HepG2 (cell line): Measurements from ENCODE around the gene HOXD4. TPM values are rescaled to one million over a fixed set of nuclear protein-coding genes. Genes with fewer than 3 reads are reported as not detected.

ENCODE experiments used
- ATAC-seq: fragments of 200-7000 bp; cut with Tn5 transposase; 3 replicates; pipeline ENCODE4 v1.9.1; 2020; ENCODE audit warnings: mild to moderate bottlenecking, moderate library complexity
- BruUV-seq: library from RNA; stranded (reverse); fragments of 400-500 nt; replicated peaks from 2 replicates; lab custom pipeline; 2021; lab: Mats Ljungman, UMichigan
- CTCF ChIA-PET: fragments of 300-600 bp; formaldehyde crosslinking; extraction: SDS; loops from one replicate; lab custom pipeline; 2021; ENCODE audit warnings: low total read pairs, inconsistent platforms, low intra/inter-chr PET ratio; lab: Yijun Ruan, JAX
- POLR2A ChIA-PET: fragments of 350-600 bp; sonication (Branson Sonifier 250); formaldehyde crosslinking; loops from one replicate; lab custom pipeline; 2020; ENCODE audit warnings: antibody characterized with exemption, inconsistent platforms; lab: Yijun Ruan, JAX
- DNase-seq: peaks from one replicate; pipeline ENCODE4 v3.0.0-alpha.2; 2015; ENCODE audit warnings: low spot score
- FAIRE-seq: peaks from 3 replicates; lab custom pipeline; 2011; peaks lifted over from hg19 to GRCh38; lab: Jason Lieb, UNC
- H2AFZ ChIP-seq: one replicate; pipeline ENCODE4 v1.6.1; 2011; ENCODE audit warnings: low read length, inconsistent platforms
- H3K27ac ChIP-seq: fragments of 300-600 bp; 3 replicates; pipeline ENCODE4 v1.8.0; 2011; ENCODE audit warnings: mixed run types, mild to moderate bottlenecking, mixed read lengths, low read length, inconsistent platforms; ENCODE audit not compliant: insufficient read depth; ENCODE audit errors: extremely low read length
- H3K27me3 ChIP-seq, 2 experiments: fragments of 200-600 bp in 1 of 2; 2 replicates in 1 of 2; 3 replicates in 1 of 2; pipeline versions ENCODE4 v1.6.0 to v1.8.0; 2011; ENCODE audit warnings: low read length in 2 of 2, mild to moderate bottlenecking in 2 of 2, moderate library complexity in 2 of 2, inconsistent platforms in 1 of 2; ENCODE audit not compliant: insufficient read depth in 2 of 2, control insufficient read depth in 1 of 2
- H3K36me3 ChIP-seq, 2 experiments: fragments of 200-600 bp in 1 of 2; replicated peaks in 1 of 2; 2 replicates in 1 of 2; 3 replicates in 1 of 2; pipeline versions ENCODE4 v1.5.1 to v1.8.0; 2011; ENCODE audit warnings: low read length in 2 of 2, inconsistent platforms in 1 of 2; ENCODE audit not compliant: insufficient read depth in 2 of 2, control insufficient read depth in 1 of 2
- H3K4me1 ChIP-seq: 2 replicates; pipeline ENCODE4 v1.5.1; 2012; ENCODE audit warnings: low read length, inconsistent platforms; ENCODE audit not compliant: insufficient read depth
- H3K4me2 ChIP-seq: 2 replicates; pipeline ENCODE4 v1.6.0; 2011; ENCODE audit warnings: low read depth, low read length, inconsistent platforms
- H3K4me3 ChIP-seq, 3 experiments: fragments of 200-600 bp in 1 of 3; sonication (generic), shearing (Covaris generic) in 1 of 3; replicated peaks in 1 of 3; 2 replicates each; pipeline ENCODE4 v1.5.1; 2011 to 2016; ENCODE audit warnings: low read length in 3 of 3, inconsistent platforms in 2 of 3, low read depth in 2 of 3, mild to moderate bottlenecking in 2 of 3, control low read depth in 1 of 3, mixed read lengths in 1 of 3; ENCODE audit not compliant: insufficient read depth in 1 of 3
- H3K79me2 ChIP-seq: one replicate; pipeline ENCODE4 v1.6.1; 2011; ENCODE audit warnings: low read length, inconsistent platforms; ENCODE audit not compliant: insufficient read depth
- H3K9ac ChIP-seq: 2 replicates; pipeline ENCODE4 v1.6.0; 2011; ENCODE audit warnings: mild to moderate bottlenecking, low read depth, low read length, inconsistent platforms; ENCODE audit not compliant: insufficient read depth
- H3K9me3 ChIP-seq: 2 replicates; pipeline ENCODE4 v1.5.1; 2012; ENCODE audit warnings: mild to moderate bottlenecking, low read length
- H4K20me1 ChIP-seq: 2 replicates; pipeline ENCODE4 v1.6.0; 2011; ENCODE audit warnings: inconsistent platforms, mild to moderate bottlenecking, low read length, moderate library complexity; ENCODE audit not compliant: insufficient read depth
- AKNA ChIP-seq: sonication (generic); formaldehyde crosslinking; IDR thresholded peaks from 2 replicates; pipeline ENCODE4 v1.4.0; 2020; ENCODE audit warnings: missing genetic modification reagents, borderline replicate concordance
- CBFB ChIP-seq: sonication (generic); formaldehyde crosslinking; IDR thresholded peaks from 2 replicates; pipeline ENCODE4 v1.4.0; 2020; ENCODE audit warnings: missing genetic modification reagents
- EZH2 ChIP-seq: conservative IDR thresholded peaks from 2 replicates; pipeline ENCODE4 v1.6.1; 2012; ENCODE audit warnings: mild to moderate bottlenecking, low read depth, low read length, moderate library complexity
- JDP2 ChIP-seq: sonication (generic); formaldehyde crosslinking; IDR thresholded peaks from 2 replicates; pipeline ENCODE4 v1.8.1; 2022; ENCODE audit warnings: missing genetic modification reagents, borderline replicate concordance
- KDM5A ChIP-seq: fragments of 200-600 bp; sonication (generic); IDR thresholded peaks from 2 replicates; pipeline ENCODE4 v1.7.0; 2018; ENCODE audit warnings: antibody characterized with exemption, mild to moderate bottlenecking, low read length, borderline replicate concordance
- MAX ChIP-seq: IDR thresholded peaks from 2 replicates; pipeline ENCODE4 v1.6.1; 2012; ENCODE audit warnings: inconsistent platforms
- PTBP1 ChIP-seq: fragments of 200-400 bp; formaldehyde crosslinking; IDR thresholded peaks from 2 replicates; pipeline ENCODE4 v1.6.1; 2018; ENCODE audit warnings: low read length, low read depth; ENCODE audit not compliant: poor library complexity, severe bottlenecking
- SALL1 ChIP-seq: sonication (generic); formaldehyde crosslinking; IDR thresholded peaks from 2 replicates; pipeline ENCODE4 v1.8.0; 2022; ENCODE audit warnings: mild to moderate bottlenecking, missing genetic modification reagents
- TBP ChIP-seq: sonication (generic); formaldehyde crosslinking; IDR thresholded peaks from 2 replicates; pipeline ENCODE4 v1.5.0; 2020; ENCODE audit warnings: missing genetic modification reagents
- ZBTB38 ChIP-seq: sonication (generic); formaldehyde crosslinking; IDR thresholded peaks from 2 replicates; pipeline ENCODE4 v1.5.1; 2020; ENCODE audit warnings: mild to moderate bottlenecking, missing genetic modification reagents
- ZFP36 ChIP-seq: fragments of 150-350 bp; IDR thresholded peaks from 2 replicates; pipeline ENCODE4 v1.6.1; 2018; ENCODE audit warnings: borderline replicate concordance, low read length, low read depth; ENCODE audit not compliant: partially characterized antibody
- ZNF687 ChIP-seq: sonication (generic); formaldehyde crosslinking; IDR thresholded peaks from 2 replicates; pipeline ENCODE4 v1.5.1; 2020; ENCODE audit warnings: mild to moderate bottlenecking, missing genetic modification reagents, moderate library complexity
- WGBS: methylation state at CpG from one replicate; pipeline ENCODE4 v1.1.6; 2017; ENCODE audit warnings: low lambda C conversion rate; 5-methylcytosine and 5-hydroxymethylcytosine counted together
- in situ Hi-C: cut with HindIII; loops from 2 replicates; pipeline ENCODE4 v1.10.0; 2017; ENCODE audit warnings: low pct_unique_long_range_greater_than_20kb; ENCODE audit not compliant: extremely low pct_ligation_motif_present
- intact Hi-C: fragments of 100-400 bp; cut with micrococcal nuclease; formaldehyde crosslinking; loops from one replicate; pipeline ENCODE4 v1.10.0; 2022; ENCODE audit not compliant: unreplicated experiment
- polyA plus RNA-seq, 8 experiments: library from polyadenylated mRNA; depleted of rRNA in 3 of 8; stranded (reverse) in 7 of 8; unstranded in 1 of 8; fragments of >200 nt; fragmentation: Illumina TruSeq in 4 of 8; extraction: Trizol in 4 of 8; gene quantifications; 2 replicates each; pipeline versions ENCODE4 v1.2.1 to v1.2.3, GENCODE V29; 2011 to 2016; ENCODE audit warnings: low read depth in 4 of 8, missing spikeins in 1 of 8, mixed read lengths in 1 of 8; ENCODE audit not compliant: insufficient read depth in 1 of 8
- total RNA-seq, 5 experiments: library from RNA; depleted of rRNA; stranded (reverse); fragments of >200 nt; fragmentation: Illumina TruSeq; extraction: Trizol; gene quantifications; 2 replicates each; pipeline ENCODE4 v1.2.3, GENCODE V29; 2016; ENCODE audit warnings: low read depth in 1 of 5

The HOXD4 gene
- total and polyA plus RNA-seq, 2 of the 13 experiments (the other 11 are each of a cell fraction or from before 2014, with no cell fraction given): not detected

GRCh38 chr2:176156807-176157498 lies 5.6 kb downstream of the HOXD4 start, which contains the start of gene HOXD3 (continued):
- TF ChIP-seq KDM5A: no peak

GRCh38 chr2:176157499-176158185 lies 6.3 kb downstream of the HOXD4 start:
- H3K4me2 ChIP-seq: peak overlapping the region; percentile 8
- H3K79me2 ChIP-seq: no peaks in the 10 kb centered on the region
- FAIRE-seq (no peak), DNase-seq (no peak), ATAC-seq (no peak)
- ChIA-PET POLR2A (no interaction called here), CTCF (no interaction called here)
- BruUV-seq: no TSS peak
- H3K27ac ChIP-seq: no peak overlapping the region
- H3K9ac ChIP-seq: no peak overlapping the region
- H3K9me3 ChIP-seq: no peaks in the 10 kb centered on the region
- H2AFZ ChIP-seq: no peak overlapping the region
- in situ Hi-C loops (no loop called here), intact Hi-C loops (no loop called here)
- 56% methylated on average over 43 of the region's 43 CpGs for WGBS
- H4K20me1 ChIP-seq: no peaks in the 10 kb centered on the region
- peaks cover 12 to 95% of the 10 kb centered on the region in 2 experiments for H3K27me3 ChIP-seq
- H3K4me3 ChIP-seq: peak overlapping the region in 1 of 3 experiments; percentile 24; a peak in 2 of 6 replicates
- H3K36me3 ChIP-seq: no peaks in the 10 kb centered on the region
- H3K4me1 ChIP-seq: peaks cover 47% of the 10 kb centered on the region
- TF ChIP-seq CBFB (no peak), EZH2 (peak; percentile 94; the same call in 1 of the 2 replicates), MAX (0 out of 2 replicates have a peak, but pooled peaks have one; percentile 23), SALL1 (CRISPR knock-in tag) (peak; percentile 54; the same call in 1 of the 2 replicates), ZNF687 (CRISPR knock-in tag) (peak; percentile 31; the same call in 1 of the 2 replicates), ZBTB38 (CRISPR knock-in tag) (peak; percentile 15; the same call in 1 of the 2 replicates), AKNA (no peak), PTBP1 (no peak), JDP2 (CRISPR knock-in tag) (no peak), TBP (CRISPR knock-in tag) (no peak), ZFP36 (peak; percentile 4)
